Measurements from ENCODE around the gene ZNF761.
"Not testable (repeated sequence)": the region's sequence is repeated elsewhere in the genome, so short reads cannot be mapped to it uniquely, and the experiment has no call there.

ZNF761 gene

GRCh38 chr19:53431399-53432087 is at the start of gene ZNF761:
Gene ZNF761 (plus strand): TSS chr19:53431984. CDS start chr19:53447269, 15,285 bp downstream.
- DNase-seq = peak; percentile 94

GRCh38 chr19:53388168-53388567 is 43.6 kb upstream of the ZNF761 start:
- no peak for DNase-seq

- DNase-seq = no peak
Observed at GRCh38 chr19:53388904-53389303, 42.9 kb upstream of the ZNF761 start.

- DNase-seq = peak; percentile 34
Observed at GRCh38 chr19:53389571-53389970, 42.2 kb upstream of the ZNF761 start.

GRCh38 chr19:53389978-53390377 is 41.8 kb upstream of the ZNF761 start:
- peak; percentile 33 for DNase-seq

GRCh38 chr19:53394522-53394973 is 37.2 kb upstream of the ZNF761 start:
- DNase-seq = peak; percentile 69

GRCh38 chr19:53394974-53395839 is 36.6 kb upstream of the ZNF761 start, which contains the start of gene ZNF765:
Gene ZNF765 (plus strand): TSS chr19:53395149. CDS start chr19:53398016, 2,867 bp downstream.
- peak; percentile 95 for DNase-seq

GRCh38 chr19:53395840-53396524 is 35.8 kb upstream of the ZNF761 start:
- not testable (repeated sequence) for DNase-seq

- DNase-seq = no peak
Observed at GRCh38 chr19:53396525-53396868, 35.3 kb upstream of the ZNF761 start.

- DNase-seq = not testable (repeated sequence)
Observed at GRCh38 chr19:53397918-53398317, 33.9 kb upstream of the ZNF761 start.

GRCh38 chr19:53409505-53410204 is 22.1 kb upstream of the ZNF761 start:
- no peak for DNase-seq

- not testable (repeated sequence) for DNase-seq
Observed at GRCh38 chr19:53420520-53421315, 11.1 kb upstream of the ZNF761 start.

GRCh38 chr19:53422551-53422950 is 9.2 kb upstream of the ZNF761 start:
- DNase-seq = no peak

- not testable (repeated sequence) for DNase-seq
Observed at GRCh38 chr19:53423074-53423473, 8.7 kb upstream of the ZNF761 start.

GRCh38 chr19:53423680-53424079 is 8.1 kb upstream of the ZNF761 start:
- not testable (repeated sequence) for DNase-seq

GRCh38 chr19:53424968-53425597 is 6.7 kb upstream of the ZNF761 start:
- DNase-seq = peak; percentile 66

GRCh38 chr19:53432088-53432661 is 391 bp downstream of the ZNF761 start:
- DNase-seq = peak; percentile 31

GRCh38 chr19:53443809-53444208 is 12.0 kb downstream of the ZNF761 start:
- not testable (repeated sequence) for DNase-seq

GRCh38 chr19:53447196-53447595 is 15.4 kb downstream of the ZNF761 start:
- DNase-seq = not testable (repeated sequence)

- DNase-seq = no peak
Observed at GRCh38 chr19:53455828-53456227, 24.0 kb downstream of the ZNF761 start.

All from left hindlimb (tissue), 1 donor.